ENCODE results near the gene CES5A. TPM values are rescaled to one million over a fixed set of nuclear protein-coding genes. Genes with fewer than 3 reads are reported as not detected.
"Not testable (repeated sequence)": the region's sequence is repeated elsewhere in the genome, so short reads cannot be mapped to it uniquely, and the experiment has no call there.

Gene CES5A
- total RNA-seq, 4 donors from 2014 or later, result not detected

GRCh38 chr16:55914383-55914782, 39.2 kb upstream of the CES5A start:
- TF ChIP-seq, protein P1, sequence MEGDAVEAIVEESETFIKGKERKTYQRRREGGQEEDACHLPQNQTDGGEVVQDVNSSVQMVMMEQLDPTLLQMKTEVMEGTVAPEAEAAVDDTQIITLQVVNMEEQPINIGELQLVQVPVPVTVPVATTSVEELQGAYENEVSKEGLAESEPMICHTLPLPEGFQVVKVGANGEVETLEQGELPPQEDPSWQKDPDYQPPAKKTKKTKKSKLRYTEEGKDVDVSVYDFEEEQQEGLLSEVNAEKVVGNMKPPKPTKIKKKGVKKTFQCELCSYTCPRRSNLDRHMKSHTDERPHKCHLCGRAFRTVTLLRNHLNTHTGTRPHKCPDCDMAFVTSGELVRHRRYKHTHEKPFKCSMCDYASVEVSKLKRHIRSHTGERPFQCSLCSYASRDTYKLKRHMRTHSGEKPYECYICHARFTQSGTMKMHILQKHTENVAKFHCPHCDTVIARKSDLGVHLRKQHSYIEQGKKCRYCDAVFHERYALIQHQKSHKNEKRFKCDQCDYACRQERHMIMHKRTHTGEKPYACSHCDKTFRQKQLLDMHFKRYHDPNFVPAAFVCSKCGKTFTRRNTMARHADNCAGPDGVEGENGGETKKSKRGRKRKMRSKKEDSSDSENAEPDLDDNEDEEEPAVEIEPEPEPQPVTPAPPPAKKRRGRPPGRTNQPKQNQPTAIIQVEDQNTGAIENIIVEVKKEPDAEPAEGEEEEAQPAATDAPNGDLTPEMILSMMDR (IDR thresholded peaks at IDR 0.05 in 4 of 5, conservative IDR thresholded peaks at IDR 0.05 in 1 of 5), result no peak
- TF ChIP-seq POLR2A (IDR thresholded peaks at IDR 0.05), result no peak
- no peak for DNase-seq
- in situ Hi-C loops (cut with MboI; ENCODE audit: low sequenced_read_pairs in 4 of 4) (no loop called here), intact Hi-C loops (cut with DNase I; ENCODE audit: low total_unique reads) (no loop called here)
- ATAC-seq, result no peak
- Histone ChIP-seq H3K9me3 (no peaks in the 10 kb centered on the region), H3K4me1 (peaks cover 5 to 9% of the 10 kb centered on the region in 2 donors), H3K27ac (no peak overlapping the region), H3K36me3 (no peaks in the 10 kb centered on the region), H3K4me3 (no peak overlapping the region), H3K27me3 (no peaks in the 10 kb centered on the region)

GRCh38 chr16:55913716-55914115, 38.5 kb upstream of the CES5A start:
- in situ Hi-C loops (cut with MboI; ENCODE audit: low sequenced_read_pairs in 4 of 4), result no loop called here
- no peak overlapping the region for H3K27ac ChIP-seq
- no peak for DNase-seq

DNA sequence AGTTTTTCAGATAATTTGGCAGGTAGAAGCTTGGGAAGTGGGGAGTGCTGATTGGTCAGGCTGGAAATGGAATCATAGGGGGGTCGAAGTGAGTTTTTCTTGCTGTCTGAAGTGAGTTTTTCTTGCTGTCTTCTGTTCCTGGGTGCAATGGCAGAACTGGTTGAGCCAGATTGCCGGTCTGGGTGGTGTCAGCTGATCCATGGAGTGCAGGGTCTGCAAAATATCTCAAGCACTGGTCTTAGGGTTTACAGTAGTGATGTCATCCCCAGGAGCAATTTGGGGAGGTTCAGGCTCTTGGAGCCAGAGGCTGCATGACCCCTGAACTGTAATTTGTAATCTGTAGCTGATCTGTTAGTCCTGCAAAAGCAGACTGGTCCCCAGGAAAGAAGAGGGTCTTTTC, 37.9 kb upstream of the CES5A start:
- H3K9me3 ChIP-seq; DNase-seq; H3K36me3 ChIP-seq; H3K4me1 ChIP-seq; H3K4me3 ChIP-seq; in situ Hi-C loops (cut with MboI; ENCODE audit: low sequenced_read_pairs in 4 of 4); intact Hi-C loops (cut with DNase I; ENCODE audit: low total_unique reads); H3K27me3 ChIP-seq; ATAC-seq: not testable (repeated sequence)
- H3K27ac ChIP-seq, result peak overlapping the region in 3 of 4 donors; percentile 72 to 77 (median 75)

More at GRCh38 chr16:55913716-55914115, 38.5 kb upstream of the CES5A start:
- ATAC-seq, result no peak
- Histone ChIP-seq H3K27me3 (no peaks in the 10 kb centered on the region), H3K4me3 (no peak overlapping the region), H3K9me3 (no peaks in the 10 kb centered on the region), H3K36me3 (no peaks in the 10 kb centered on the region), H3K4me1 (peaks cover 5 to 9% of the 10 kb centered on the region in 2 donors)
- TF ChIP-seq, protein P1 (IDR thresholded peaks at IDR 0.05 in 4 of 5, conservative IDR thresholded peaks at IDR 0.05 in 1 of 5), result no peak
- TF ChIP-seq POLR2A (IDR thresholded peaks at IDR 0.05), result no peak
- intact Hi-C loops (cut with DNase I; ENCODE audit: low total_unique reads), result no loop called here

GRCh38 chr16:55912022-55912421, 36.8 kb upstream of the CES5A start:
- peak; percentile 90 to 99 for ATAC-seq
- in situ Hi-C loops (cut with MboI; ENCODE audit: low sequenced_read_pairs in 4 of 4), result no loop called here
- peak in 1 of 2 donors; percentile 58 for DNase-seq
- peak in 1 of 2 donors; percentile 50 for TF ChIP-seq POLR2A (IDR thresholded peaks at IDR 0.05)
- TF ChIP-seq, protein P1 (IDR thresholded peaks at IDR 0.05 in 4 of 5, conservative IDR thresholded peaks at IDR 0.05 in 1 of 5), result no peak
- Histone ChIP-seq H3K4me1 (peaks cover 5 to 9% of the 10 kb centered on the region in 2 donors), H3K27ac (peak overlapping the region; percentile 72 to 77 (median 74)), H3K9me3 (no peaks in the 10 kb centered on the region), H3K36me3 (no peaks in the 10 kb centered on the region), H3K4me3 (peak overlapping the region in 2 of 4 donors; percentile 22 to 25), H3K27me3 (no peaks in the 10 kb centered on the region)
- intact Hi-C loops (cut with DNase I; ENCODE audit: low total_unique reads), result no loop called here

GRCh38 chr16:55911616-55912015, 36.4 kb upstream of the CES5A start:
- H3K27ac ChIP-seq, result no peak overlapping the region
- no peaks in the 10 kb centered on the region for H3K36me3 ChIP-seq

More at GRCh38 chr16:55911616-55912015, 36.4 kb upstream of the CES5A start:
- ATAC-seq (no peak), DNase-seq (no peak)
- Histone ChIP-seq H3K9me3 (no peaks in the 10 kb centered on the region), H3K27me3 (no peaks in the 10 kb centered on the region), H3K4me1 (peaks cover 5 to 9% of the 10 kb centered on the region in 2 donors), H3K4me3 (no peak overlapping the region)
- in situ Hi-C loops (cut with MboI; ENCODE audit: low sequenced_read_pairs in 4 of 4), result no loop called here
- intact Hi-C loops (cut with DNase I; ENCODE audit: low total_unique reads), result no loop called here
- no peak for TF ChIP-seq POLR2A (IDR thresholded peaks at IDR 0.05)
- TF ChIP-seq, protein P1 (IDR thresholded peaks at IDR 0.05 in 4 of 5, conservative IDR thresholded peaks at IDR 0.05 in 1 of 5), result no peak
